ENCODE data around the gene CACHD1. TPM values are rescaled to one million over a fixed set of nuclear protein-coding genes. Genes with fewer than 3 reads are reported as not detected.
A peak's percentile ranks its signal among the peaks of the same experiment; 100 is the strongest.

Gene CACHD1
- total and polyA plus RNA-seq, 2 donors (not counting 1 experiment from before 2014, with no cell fraction given), result 2.9 to 5.4 TPM

- no peaks in the 10 kb centered on the region for H3K36me3 ChIP-seq (ENCODE audit: control insufficient read depth, insufficient read depth, low read length)
- no peak overlapping the region for H2AFZ ChIP-seq (ENCODE audit: low read length)
- H4K20me1 ChIP-seq (ENCODE audit: control insufficient read depth, extremely low read depth, insufficient read depth, low read length), result no peaks in the 10 kb centered on the region
- TF ChIP-seq CTCF (conservative IDR thresholded peaks at IDR 0.05 in 1 of 2, IDR thresholded peaks at IDR 0.05 in 1 of 2; ENCODE audit: low read depth in 1 of 2, low read length in 2 of 2), result no peak
- no peak for TF ChIP-seq EZH2 (IDR thresholded peaks at IDR 0.05; ENCODE audit: low read length, missing control alignments)
- no peaks in the 10 kb centered on the region for H3K4me1 ChIP-seq (ENCODE audit: control insufficient read depth, extremely low read depth, insufficient read depth, low read length)
- DNase-seq (ENCODE audit: low read depth in 2 of 2), result no peak
- no peaks in the 10 kb centered on the region for H3K27me3 ChIP-seq (ENCODE audit: control insufficient read depth, insufficient read depth, low read length)
- no peak overlapping the region for H3K4me3 ChIP-seq (replicated peaks in 1 of 4; ENCODE audit: control extremely low read depth in 1 of 4, insufficient read depth in 1 of 4, low read depth in 3 of 4, low read length in 4 of 4)
- H3K4me2 ChIP-seq (ENCODE audit: extremely low read depth, insufficient read depth, low read length), result no peak overlapping the region
- H3K9ac ChIP-seq (ENCODE audit: insufficient read depth, low read length), result no peak overlapping the region
- H3K79me2 ChIP-seq (ENCODE audit: control insufficient read depth, insufficient read depth, low read length), result no peaks in the 10 kb centered on the region
- H3K27ac ChIP-seq (ENCODE audit: insufficient read depth, low read length), result no peak overlapping the region
- no peaks in the 10 kb centered on the region for H3K9me3 ChIP-seq (ENCODE audit: control insufficient read depth, insufficient read depth, low read depth, low read length)
These were observed 76.1 kb downstream of the CACHD1 start for GRCh38 chr1:64546013-64546412.

GRCh38 chr1:64549464-64550239 is 79.7 kb downstream of the CACHD1 start:
- no peak overlapping the region for H3K27ac ChIP-seq (ENCODE audit: insufficient read depth, low read length)
- H3K9ac ChIP-seq (ENCODE audit: insufficient read depth, low read length), result no peak overlapping the region
- H3K4me2 ChIP-seq (ENCODE audit: extremely low read depth, insufficient read depth, low read length), result no peak overlapping the region
- no peaks in the 10 kb centered on the region for H4K20me1 ChIP-seq (ENCODE audit: control insufficient read depth, extremely low read depth, insufficient read depth, low read length)
- H3K36me3 ChIP-seq (ENCODE audit: control insufficient read depth, insufficient read depth, low read length), result no peaks in the 10 kb centered on the region
- no peaks in the 10 kb centered on the region for H3K9me3 ChIP-seq (ENCODE audit: control insufficient read depth, insufficient read depth, low read depth, low read length)
- TF ChIP-seq CTCF (conservative IDR thresholded peaks at IDR 0.05 in 1 of 2, IDR thresholded peaks at IDR 0.05 in 1 of 2; ENCODE audit: low read depth in 1 of 2, low read length in 2 of 2), result no peak
- no peak for TF ChIP-seq EZH2 (IDR thresholded peaks at IDR 0.05; ENCODE audit: low read length, missing control alignments)
- H3K79me2 ChIP-seq (ENCODE audit: control insufficient read depth, insufficient read depth, low read length), result no peaks in the 10 kb centered on the region
- DNase-seq (ENCODE audit: low read depth in 2 of 2), result peak in 1 of 2 donors; percentile 63
- no peaks in the 10 kb centered on the region for H3K27me3 ChIP-seq (ENCODE audit: control insufficient read depth, insufficient read depth, low read length)
- H2AFZ ChIP-seq (ENCODE audit: low read length), result no peak overlapping the region
- no peak overlapping the region for H3K4me3 ChIP-seq (replicated peaks in 1 of 4; ENCODE audit: control extremely low read depth in 1 of 4, insufficient read depth in 1 of 4, low read depth in 3 of 4, low read length in 4 of 4)
- no peaks in the 10 kb centered on the region for H3K4me1 ChIP-seq (ENCODE audit: control insufficient read depth, extremely low read depth, insufficient read depth, low read length)

- Histone ChIP-seq H3K27me3 (ENCODE audit: control insufficient read depth, insufficient read depth, low read length) (no peaks in the 10 kb centered on the region), H3K36me3 (ENCODE audit: control insufficient read depth, insufficient read depth, low read length) (no peaks in the 10 kb centered on the region)
- no peak for TF ChIP-seq CTCF (conservative IDR thresholded peaks at IDR 0.05 in 1 of 2, IDR thresholded peaks at IDR 0.05 in 1 of 2; ENCODE audit: low read depth in 1 of 2, low read length in 2 of 2)
- TF ChIP-seq EZH2 (IDR thresholded peaks at IDR 0.05; ENCODE audit: low read length, missing control alignments), result no peak
These were observed 80.6 kb downstream of the CACHD1 start for GRCh38 chr1:64550510-64550909.

More at GRCh38 chr1:64550510-64550909, 80.6 kb downstream of the CACHD1 start:
- H3K4me1 ChIP-seq (ENCODE audit: control insufficient read depth, extremely low read depth, insufficient read depth, low read length), result no peaks in the 10 kb centered on the region
- H4K20me1 ChIP-seq (ENCODE audit: control insufficient read depth, extremely low read depth, insufficient read depth, low read length), result no peaks in the 10 kb centered on the region
- no peak overlapping the region for H2AFZ ChIP-seq (ENCODE audit: low read length)
- H3K9ac ChIP-seq (ENCODE audit: insufficient read depth, low read length), result no peak overlapping the region
- H3K4me3 ChIP-seq (replicated peaks in 1 of 4; ENCODE audit: control extremely low read depth in 1 of 4, insufficient read depth in 1 of 4, low read depth in 3 of 4, low read length in 4 of 4), result no peak overlapping the region
- H3K79me2 ChIP-seq (ENCODE audit: control insufficient read depth, insufficient read depth, low read length), result no peaks in the 10 kb centered on the region
- no peak overlapping the region for H3K27ac ChIP-seq (ENCODE audit: insufficient read depth, low read length)
- no peaks in the 10 kb centered on the region for H3K9me3 ChIP-seq (ENCODE audit: control insufficient read depth, insufficient read depth, low read depth, low read length)
- DNase-seq (ENCODE audit: low read depth in 2 of 2), result no peak
- H3K4me2 ChIP-seq (ENCODE audit: extremely low read depth, insufficient read depth, low read length), result no peak overlapping the region
